Nephron progenitor cell (in vitro differentiated cells): Measurements from ENCODE around the gene BTAF1.

Experiments used
- DNase-seq: peaks from one replicate; pipeline ENCODE4 v3.0.0; 2021
- H3K27ac Mint-ChIP-seq: 2 replicates; pipeline ENCODE4 v1.8.0; 2021; ENCODE audit warnings: mild to moderate bottlenecking, moderate library complexity, mixed read lengths
- H3K27me3 Mint-ChIP-seq: 2 replicates; pipeline ENCODE4 v1.8.0; 2021; ENCODE audit warnings: mild to moderate bottlenecking, low read depth, mixed read lengths; ENCODE audit not compliant: poor library complexity
- H3K36me3 Mint-ChIP-seq: 2 replicates; pipeline ENCODE4 v1.8.0; 2021; ENCODE audit warnings: low read depth, mixed read lengths
- H3K4me1 Mint-ChIP-seq: 2 replicates; pipeline ENCODE4 v1.8.0; 2021; ENCODE audit warnings: mixed read lengths
- H3K4me3 Mint-ChIP-seq: 2 replicates; pipeline ENCODE4 v1.8.0; 2021; ENCODE audit warnings: mild to moderate bottlenecking, moderate library complexity, mixed read lengths
- H3K9me3 Mint-ChIP-seq: 2 replicates; pipeline ENCODE4 v1.8.0; 2021; ENCODE audit warnings: mild to moderate bottlenecking, moderate library complexity, mixed read lengths
- CTCF ChIP-seq: fragments of 200-600 bp; sonication (generic); IDR thresholded peaks from 2 replicates; pipeline ENCODE4 v1.5.0; 2021; ENCODE audit warnings: antibody characterized with exemption

The BTAF1 gene

GRCh38 chr10:92075829-92076228, 152.3 kb downstream of the BTAF1 start:
- H3K4me3 Mint-ChIP-seq, result no peak overlapping the region
- H3K9me3 Mint-ChIP-seq, result no peaks in the 10 kb centered on the region
- H3K27me3 Mint-ChIP-seq, result peaks cover 3% of the 10 kb centered on the region
- DNase-seq, result no peak
- no peaks in the 10 kb centered on the region for H3K4me1 Mint-ChIP-seq
- H3K27ac Mint-ChIP-seq, result no peak overlapping the region
- H3K36me3 Mint-ChIP-seq, result no peaks in the 10 kb centered on the region
- TF ChIP-seq CTCF, result no peak

DNA sequence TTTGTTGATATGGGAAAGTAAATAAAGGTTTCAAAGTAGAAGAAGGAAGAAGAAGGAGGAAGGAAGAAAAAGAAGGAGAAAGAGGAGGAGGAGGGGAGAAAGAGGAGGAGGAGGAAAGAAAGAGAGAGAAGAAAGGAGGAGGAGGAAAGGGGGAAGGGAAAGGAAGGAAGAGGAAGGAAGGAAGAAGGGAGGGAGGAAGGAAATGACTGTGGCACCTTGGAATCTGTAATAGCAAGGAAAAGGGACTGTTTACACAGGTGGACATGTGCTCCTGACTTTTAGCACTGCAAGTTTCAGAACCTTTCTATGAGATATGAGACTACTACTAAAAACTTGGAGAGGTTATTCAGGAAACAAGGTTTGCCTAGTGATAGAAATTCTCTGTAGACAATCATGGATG, 153.2 kb downstream of the BTAF1 start:
- Mint-ChIP-seq H3K9me3 (no peaks in the 10 kb centered on the region), H3K27ac (no peak overlapping the region), H3K4me1 (no peaks in the 10 kb centered on the region), H3K4me3 (no peak overlapping the region), H3K36me3 (no peaks in the 10 kb centered on the region), H3K27me3 (peaks cover 3% of the 10 kb centered on the region)
- no peak for DNase-seq
- no peak for TF ChIP-seq CTCF

DNA sequence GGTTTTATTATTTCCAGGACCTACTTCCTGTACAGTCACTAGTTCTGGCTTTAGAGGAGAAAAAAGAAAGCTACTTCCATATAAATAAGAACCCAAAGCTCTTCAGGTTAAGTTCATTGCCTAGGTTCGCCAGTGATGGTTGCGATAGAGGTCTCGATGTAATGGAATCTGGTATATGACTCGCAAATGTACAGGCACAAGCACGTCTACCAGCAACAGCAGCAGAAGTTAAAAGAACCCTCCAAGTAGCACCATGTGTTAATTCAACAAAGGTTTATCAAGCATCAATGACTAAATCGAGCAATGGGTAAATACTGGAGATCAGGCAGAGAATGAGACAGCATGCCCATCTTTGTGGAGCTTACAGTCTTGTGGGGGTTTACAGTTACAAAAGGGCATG, 155.4 kb downstream of the BTAF1 start:
- Mint-ChIP-seq H3K4me1 (no peaks in the 10 kb centered on the region), H3K27ac (no peak overlapping the region), H3K27me3 (peaks cover 3% of the 10 kb centered on the region), H3K9me3 (no peaks in the 10 kb centered on the region), H3K4me3 (no peak overlapping the region), H3K36me3 (no peaks in the 10 kb centered on the region)
- DNase-seq, result no peak
- no peak for TF ChIP-seq CTCF
